DMS153 (cell line): Measurements from ENCODE around the gene FAM162A.
"Not testable (repeated sequence)": the region's sequence is repeated elsewhere in the genome, so short reads cannot be mapped to it uniquely, and the experiment has no call there.

Experiments used
- DNase-seq: peaks from one replicate; lab custom pipeline; 2025; lab: John Stamatoyannopoulos, UW

The FAM162A gene

DNA sequence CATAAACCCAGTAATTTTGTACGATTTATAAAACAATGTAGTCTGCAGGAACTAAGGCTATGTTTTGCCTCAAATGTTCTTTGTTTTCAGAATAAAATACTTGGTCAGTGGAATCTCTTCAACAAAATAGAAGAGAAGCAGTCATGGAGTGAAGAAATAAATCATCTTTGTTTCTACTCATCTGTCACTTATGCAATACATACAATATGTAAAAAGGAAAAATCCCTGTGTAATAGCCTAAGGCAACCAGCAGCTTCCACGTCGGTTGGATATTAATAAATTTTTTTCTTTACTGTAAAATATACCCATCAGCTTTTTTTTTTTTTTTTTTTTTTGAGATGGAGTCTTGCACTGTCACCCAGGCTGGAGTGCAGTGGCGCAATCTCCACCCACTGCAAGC lies 37.1 kb downstream of the FAM162A start:
- no peak for DNase-seq

DNA sequence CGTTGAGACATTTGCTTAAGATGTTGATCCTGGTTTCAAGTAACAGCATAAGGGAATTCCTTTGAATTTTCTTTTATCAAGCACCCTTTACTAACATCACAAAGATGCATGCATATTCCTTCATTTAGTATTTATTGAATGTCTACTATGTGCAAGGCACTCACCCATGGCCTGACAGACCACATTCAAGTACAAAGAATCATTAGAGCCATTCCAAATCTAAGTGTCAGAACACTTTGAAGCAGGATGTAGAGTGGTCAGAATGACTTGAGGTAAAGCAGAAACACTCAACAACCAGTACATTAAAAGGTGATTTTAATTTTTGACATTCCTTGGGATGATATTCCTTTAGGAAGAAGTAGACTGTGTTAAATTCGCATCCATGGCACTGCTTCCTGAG lies 37.9 kb downstream of the FAM162A start:
- no peak for DNase-seq

DNA sequence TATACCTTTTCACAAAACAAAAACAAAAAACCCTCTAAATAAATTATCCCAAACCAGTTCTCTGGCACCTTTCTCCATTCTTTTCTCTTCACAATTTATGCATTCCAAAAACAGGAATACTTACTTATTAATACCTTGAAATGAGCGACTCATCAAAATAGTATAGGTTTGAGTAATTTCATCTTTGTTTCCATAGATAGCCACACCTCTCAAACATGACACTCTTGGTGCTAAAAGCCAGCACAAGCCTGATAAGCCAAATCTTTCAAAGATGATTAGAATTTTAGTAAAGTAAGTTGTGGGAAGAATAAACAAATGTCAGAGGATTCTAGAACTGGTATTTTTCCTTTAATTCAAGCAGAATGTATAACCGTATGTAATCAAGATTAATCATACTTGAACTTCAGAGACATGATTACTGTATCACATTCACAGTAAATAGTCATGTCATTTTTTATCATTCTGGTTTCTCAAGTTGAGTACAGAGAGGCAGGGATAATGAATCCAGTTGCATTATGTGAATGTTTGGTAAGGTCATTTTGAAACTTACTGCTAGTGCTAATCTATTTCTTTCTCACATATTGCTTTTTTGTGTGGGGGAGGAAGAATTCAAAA lies 44.0 kb downstream of the FAM162A start:
- no peak for DNase-seq

DNA sequence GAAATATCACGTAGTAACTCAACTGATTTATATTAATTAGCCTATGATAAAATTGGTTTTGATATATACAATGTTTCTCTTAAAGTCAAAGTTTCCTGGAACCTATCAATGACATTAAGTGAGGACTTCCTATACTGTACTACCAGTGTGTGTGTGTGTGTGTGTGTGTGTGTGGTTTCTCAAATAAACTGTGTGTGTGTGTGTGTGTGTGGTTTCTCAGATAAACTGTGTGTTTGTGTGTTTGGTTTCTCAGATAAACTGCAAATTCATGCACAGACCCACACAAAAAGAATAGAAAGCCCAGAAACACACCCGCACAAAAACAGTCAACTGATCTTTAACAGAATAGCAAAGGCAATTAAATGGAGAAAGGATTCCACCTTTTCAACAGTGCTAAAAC lies 46.4 kb downstream of the FAM162A start:
- DNase-seq = no peak

DNA sequence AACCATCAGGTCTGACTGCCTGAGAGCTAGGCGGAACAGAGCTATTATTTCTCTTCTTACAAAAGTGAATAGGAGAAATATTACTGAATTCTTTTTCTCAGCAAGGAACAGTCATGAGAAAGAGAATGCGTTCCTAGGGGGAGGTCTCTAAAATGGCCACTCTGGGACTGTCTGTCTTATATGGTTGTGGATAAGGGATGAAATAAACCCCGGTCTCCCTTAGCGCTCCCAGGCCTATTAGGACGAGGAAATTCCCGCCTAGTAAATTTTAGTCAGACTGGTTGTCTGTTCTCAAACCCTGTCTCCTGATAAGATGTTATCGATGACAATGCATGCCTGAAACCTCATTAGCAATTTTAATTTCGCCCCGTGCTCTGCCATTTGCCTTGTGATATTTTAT lies 52.0 kb downstream of the FAM162A start:
- no peak for DNase-seq

DNA sequence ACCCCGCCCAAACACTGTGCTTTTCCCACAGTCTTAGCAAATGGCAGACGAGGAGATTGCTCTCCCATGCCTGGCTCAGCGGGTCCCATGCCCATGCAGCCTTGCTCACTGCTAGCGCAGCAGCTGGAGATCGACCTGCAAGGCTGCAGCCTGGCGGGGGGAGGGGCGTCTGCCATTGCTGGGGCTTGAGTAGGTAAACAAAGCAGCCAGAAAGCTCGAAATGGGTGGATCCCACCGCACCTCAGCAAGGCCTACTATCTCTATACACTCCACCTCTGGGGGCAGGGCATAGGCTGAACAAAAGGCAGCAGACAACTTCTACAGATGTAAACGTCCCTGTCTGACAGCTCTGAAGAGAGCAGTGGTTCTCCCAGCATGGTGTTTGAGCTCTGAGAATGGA lies 59.1 kb downstream of the FAM162A start:
- no peak for DNase-seq

DNA sequence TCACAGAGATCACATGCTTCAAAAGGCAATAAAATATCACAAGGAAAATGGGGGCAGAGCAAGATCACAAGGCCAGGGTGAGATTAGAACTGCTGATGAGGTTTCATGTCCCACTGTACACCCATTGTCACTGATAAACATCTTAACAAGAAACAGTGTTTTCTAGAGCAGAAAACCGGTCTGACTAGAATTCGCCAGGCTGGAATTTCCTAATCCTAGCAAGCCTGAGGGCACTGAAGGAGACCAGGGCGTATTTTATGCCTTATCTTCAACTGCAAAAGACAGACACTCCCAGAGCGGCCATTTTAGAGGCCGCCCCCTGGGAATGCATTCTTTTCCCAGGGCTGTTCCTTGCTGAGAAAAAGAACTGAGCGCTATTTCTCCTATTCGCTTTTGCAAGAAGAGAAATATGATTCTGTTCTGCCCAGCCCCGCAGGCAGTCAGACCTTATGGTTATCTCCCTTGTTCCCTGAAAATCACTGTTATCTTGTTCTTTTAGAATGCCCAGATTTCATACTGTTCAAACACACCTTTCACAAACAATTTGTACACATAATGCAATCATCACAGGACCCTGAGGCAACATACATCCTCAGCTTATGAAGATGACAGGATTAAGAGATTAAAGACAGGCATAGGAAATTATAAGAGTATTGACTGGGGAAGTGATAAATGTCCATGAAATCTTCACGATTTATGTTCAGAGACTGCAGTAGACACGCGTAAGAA lies 59.9 kb downstream of the FAM162A start:
- not testable (repeated sequence) for DNase-seq

DNA sequence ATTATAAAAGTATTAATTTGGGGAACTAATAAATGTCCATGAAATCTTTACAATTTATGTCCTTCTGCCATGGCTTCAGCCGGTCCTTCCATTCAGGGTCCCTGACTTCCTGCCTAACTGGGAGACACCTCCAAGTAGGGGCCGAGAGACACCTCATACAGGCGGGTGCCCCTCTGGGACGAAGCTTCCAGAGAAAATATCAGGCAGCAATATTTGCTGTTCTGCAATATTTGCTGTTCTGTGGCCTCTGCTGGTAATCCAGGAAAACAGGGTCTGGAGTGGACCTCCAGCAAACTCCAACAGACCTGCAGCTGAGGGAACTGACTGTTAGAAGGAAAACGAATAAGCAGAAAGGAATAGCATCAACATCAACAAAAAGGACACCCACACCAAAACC lies 60.5 kb downstream of the FAM162A start:
- not testable (repeated sequence) for DNase-seq

DNA sequence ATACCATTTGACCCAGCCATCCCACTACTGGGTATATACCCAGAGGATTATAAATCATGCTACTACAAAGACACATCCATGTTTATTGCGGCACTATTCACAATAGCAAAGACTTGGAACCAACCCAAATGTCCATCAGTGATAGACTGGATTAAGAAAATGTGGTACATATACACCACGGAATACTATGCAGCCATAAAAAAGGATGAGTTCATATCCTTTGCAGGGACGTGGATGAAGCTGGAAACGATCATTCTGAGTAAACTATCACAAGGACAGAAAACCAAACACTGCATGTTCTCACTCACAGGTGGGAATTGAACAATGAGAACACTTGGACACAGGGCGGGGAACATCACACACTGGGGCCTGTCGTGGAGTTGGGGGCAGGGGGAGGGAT lies 64.2 kb downstream of the FAM162A start:
- not testable (repeated sequence) for DNase-seq

DNA sequence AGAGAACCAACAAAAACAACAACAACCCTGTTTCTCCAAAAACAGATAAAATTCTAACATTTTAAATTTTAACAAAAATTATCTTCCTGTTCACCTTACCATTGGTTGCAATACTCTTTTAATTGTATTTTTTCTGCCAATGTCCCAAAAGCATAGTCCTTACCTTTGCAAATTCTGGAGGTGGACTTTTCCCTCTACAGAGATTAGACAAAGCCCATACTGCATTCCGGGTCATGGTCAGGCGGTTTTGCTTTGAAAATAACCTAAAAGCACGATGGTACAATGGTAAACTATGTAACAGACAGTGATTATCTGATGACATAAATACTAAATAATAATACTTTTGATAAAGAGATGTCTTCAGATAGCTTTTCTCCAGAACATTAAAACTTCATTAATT lies 67.4 kb downstream of the FAM162A start:
- no peak for DNase-seq

DNA sequence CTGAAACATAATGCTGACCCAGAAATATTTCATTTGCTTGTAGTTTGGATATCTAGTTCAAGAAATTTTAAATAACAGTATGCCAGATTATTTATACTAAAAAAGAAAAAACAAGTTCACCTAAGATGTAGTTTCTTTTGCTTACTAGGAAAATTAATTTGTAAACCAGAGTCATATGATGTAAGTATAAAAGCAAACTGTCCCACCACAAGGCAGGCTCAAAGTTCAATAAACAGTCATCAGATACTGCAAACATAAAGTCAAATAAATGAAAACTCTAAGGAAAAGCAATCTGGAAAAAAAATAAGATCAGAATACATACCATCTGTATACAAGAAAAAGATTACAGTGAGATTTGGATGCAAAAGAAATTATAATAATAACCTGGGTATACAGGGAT lies 72.1 kb downstream of the FAM162A start:
- no peak for DNase-seq

DNA sequence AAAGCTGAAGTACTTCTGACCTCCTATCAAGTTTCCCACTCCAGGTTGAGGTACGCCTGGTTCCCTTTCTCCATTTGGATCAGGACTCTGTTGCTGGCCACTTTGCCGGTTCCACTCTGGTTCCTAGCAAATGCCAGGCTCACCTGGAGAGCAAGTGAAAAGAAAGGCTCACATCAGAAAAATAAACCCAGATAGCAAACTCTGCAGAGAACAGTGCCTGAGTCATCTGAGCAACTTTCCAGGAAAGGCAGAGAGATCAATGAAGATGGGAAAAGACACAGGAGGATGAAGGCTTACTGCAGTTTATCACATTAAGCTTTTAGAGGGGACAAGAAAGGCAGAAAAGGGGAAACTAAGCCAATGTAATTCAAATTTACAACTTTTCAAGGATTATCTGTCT lies 73.7 kb downstream of the FAM162A start:
- DNase-seq = no peak

DNA sequence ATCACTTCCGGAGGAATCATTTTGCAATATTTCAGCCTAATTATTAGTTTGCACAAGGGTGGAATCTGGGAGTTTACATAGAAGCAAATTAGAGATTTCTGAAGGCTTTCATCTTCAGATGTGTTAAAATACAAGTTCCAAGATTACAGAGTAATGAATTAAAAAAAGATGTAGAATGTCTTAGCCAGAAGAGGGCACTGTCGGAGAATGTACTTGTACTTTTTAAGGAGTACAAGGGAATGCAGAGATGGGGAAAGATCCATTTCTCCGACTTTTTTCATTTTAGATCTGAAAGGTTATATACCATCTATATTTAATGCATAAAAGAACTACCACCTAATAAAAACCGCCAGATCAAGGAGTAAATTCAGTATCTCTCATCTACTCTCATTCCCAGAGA lies 75.0 kb downstream of the FAM162A start:
- no peak for DNase-seq

DNA sequence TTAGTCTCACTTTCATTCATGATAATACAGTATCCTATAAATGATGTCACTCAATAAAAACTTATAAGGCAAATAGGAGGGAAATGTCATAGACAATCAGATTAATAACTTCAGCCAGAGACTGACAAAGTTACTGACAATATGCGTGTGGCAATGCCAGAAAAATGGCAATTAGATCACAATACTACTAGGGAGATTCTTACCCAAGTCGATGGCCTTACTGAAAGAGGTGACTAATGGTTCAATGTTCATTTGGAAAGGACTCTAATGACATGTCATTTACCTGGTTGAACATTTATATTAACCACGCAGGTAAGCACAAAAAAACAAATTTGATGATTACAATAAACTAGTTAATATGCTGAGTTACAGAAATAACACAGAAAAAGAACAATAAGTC lies 77.8 kb downstream of the FAM162A start:
- no peak for DNase-seq
